Stimulated activated memory B cell treated with anti-CD40 and anti-IgM and Interleukin-4, amounts not matched to agents 10 μg/mL and 1 μg/mL and 100 μg/mL, for 72 hours (primary cell): ENCODE measurements around the gene CITED1.
"Not testable (repeated sequence)": the region's sequence is repeated elsewhere in the genome, so short reads cannot be mapped to it uniquely, and the experiment has no call there.

Experiments used
- ATAC-seq: fragments of 150-1000 bp; cut with Tn5 transposase; 2 replicates; pipeline ENCODE4 v1.10.0; 2021
- H3K27ac Mint-ChIP-seq: one replicate; pipeline ENCODE4 v1.8.0; 2022; ENCODE audit warnings: mild to moderate bottlenecking, mixed read lengths
- H3K27me3 Mint-ChIP-seq: one replicate; pipeline ENCODE4 v1.8.0; 2022; ENCODE audit warnings: mixed read lengths
- H3K36me3 Mint-ChIP-seq: one replicate; pipeline ENCODE4 v1.8.0; 2022; ENCODE audit warnings: mixed read lengths
- H3K4me1 Mint-ChIP-seq: one replicate; pipeline ENCODE4 v1.8.0; 2022; ENCODE audit warnings: mixed read lengths
- H3K4me3 Mint-ChIP-seq: one replicate; pipeline ENCODE4 v1.8.0; 2022; ENCODE audit warnings: mild to moderate bottlenecking, moderate library complexity, mixed read lengths
- H3K9me3 Mint-ChIP-seq: one replicate; pipeline ENCODE4 v1.8.0; 2022; ENCODE audit warnings: mixed read lengths

The CITED1 gene, protein sequence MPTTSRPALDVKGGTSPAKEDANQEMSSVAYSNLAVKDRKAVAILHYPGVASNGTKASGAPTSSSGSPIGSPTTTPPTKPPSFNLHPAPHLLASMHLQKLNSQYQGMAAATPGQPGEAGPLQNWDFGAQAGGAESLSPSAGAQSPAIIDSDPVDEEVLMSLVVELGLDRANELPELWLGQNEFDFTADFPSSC

DNA sequence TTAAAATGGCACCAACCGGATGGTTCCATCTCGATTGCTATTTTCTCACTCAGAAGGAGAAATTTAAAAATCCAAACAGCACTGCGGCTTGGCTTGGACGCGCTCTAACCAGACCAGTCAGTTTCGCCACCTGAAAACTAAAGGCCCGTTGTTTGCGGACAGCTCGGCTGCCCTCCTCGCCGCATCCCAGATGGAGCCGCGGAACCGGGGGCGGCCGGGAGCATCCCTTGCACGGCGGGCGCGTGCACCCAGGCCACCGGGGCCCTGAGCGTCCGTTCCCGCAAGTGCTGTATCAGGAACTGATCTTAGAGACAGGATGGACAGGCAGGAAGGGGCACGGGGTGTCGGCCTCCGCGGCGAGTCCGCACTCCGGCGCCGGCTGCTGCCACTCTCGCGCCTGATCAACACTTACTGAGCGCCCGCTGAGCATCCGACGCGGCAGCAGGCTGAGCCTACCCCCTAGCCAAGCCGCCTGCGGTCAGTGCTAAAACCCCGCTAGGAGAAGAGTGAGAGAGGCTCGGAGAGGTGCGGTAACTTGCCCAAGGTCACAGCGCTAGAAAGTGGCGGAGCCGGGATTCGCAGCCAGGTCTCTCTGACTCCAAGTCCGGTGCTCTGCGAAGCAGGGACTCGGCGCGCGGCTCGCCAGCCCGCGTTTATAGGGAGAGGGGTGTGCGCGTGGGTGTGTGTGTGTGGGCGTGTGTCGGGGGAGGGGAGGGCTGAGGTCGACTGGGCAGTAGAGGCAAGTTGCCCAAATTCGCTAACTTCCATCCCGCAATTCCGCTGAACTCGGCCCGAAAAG, at the start of gene CITED1:
Gene CITED1 (minus strand): TSS at position 629 of the 799 bp plus-strand sequence. CDS start 3,045 bp downstream, outside the sequence.
- H3K4me3 Mint-ChIP-seq = peak within 1 kb of the TSS; percentile 91
- no peaks in the 10 kb centered on the region for H3K36me3 Mint-ChIP-seq
- no peak for ATAC-seq
- peak within 1 kb of the TSS; percentile 69 for H3K27ac Mint-ChIP-seq
- peaks cover 27% of the 10 kb centered on the region for H3K4me1 Mint-ChIP-seq
- peaks cover 73% of the 10 kb centered on the region for H3K27me3 Mint-ChIP-seq
- H3K9me3 Mint-ChIP-seq = no peaks in the 10 kb centered on the region

DNA sequence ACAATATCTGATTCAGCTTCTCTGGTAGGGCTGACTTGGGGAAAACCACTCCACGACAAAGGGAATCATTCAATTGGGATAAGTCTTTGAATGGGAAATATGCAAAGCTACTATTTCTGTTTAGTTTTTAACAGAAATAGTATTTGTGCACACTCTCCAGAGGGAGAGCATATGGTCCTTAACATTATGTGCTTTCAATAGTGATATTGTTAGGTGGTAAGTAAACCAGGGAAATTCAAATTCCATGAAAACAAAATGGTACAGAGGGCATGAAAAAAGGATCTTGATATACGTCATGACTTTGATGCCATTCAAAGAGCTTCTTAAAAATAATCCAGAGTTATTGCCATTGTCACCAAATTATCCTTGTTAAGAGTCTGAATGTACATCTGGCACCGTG, 47.1 kb upstream of the CITED1 start:
- Mint-ChIP-seq H3K27ac (no peak overlapping the region), H3K4me3 (no peak overlapping the region)
- ATAC-seq = no peak

GRCh38 chrX:72351606-72352334, 46.1 kb upstream of the CITED1 start:
- ATAC-seq = no peak
- H3K9me3 Mint-ChIP-seq = no peaks in the 10 kb centered on the region
- H3K27me3 Mint-ChIP-seq = no peaks in the 10 kb centered on the region
- no peak overlapping the region for H3K4me3 Mint-ChIP-seq
- peaks cover 48% of the 10 kb centered on the region for H3K36me3 Mint-ChIP-seq
- H3K4me1 Mint-ChIP-seq = no peaks in the 10 kb centered on the region
- H3K27ac Mint-ChIP-seq = no peak overlapping the region

More for the DNA sequence above, 47.1 kb upstream of the CITED1 start:
- Mint-ChIP-seq H3K4me1 (no peaks in the 10 kb centered on the region), H3K36me3 (peaks cover 49% of the 10 kb centered on the region), H3K27me3 (no peaks in the 10 kb centered on the region), H3K9me3 (no peaks in the 10 kb centered on the region)

GRCh38 chrX:72349190-72349589, 43.5 kb upstream of the CITED1 start:
- Mint-ChIP-seq H3K9me3 (no peaks in the 10 kb centered on the region), H3K27me3 (no peaks in the 10 kb centered on the region), H3K4me3 (no peak overlapping the region), H3K36me3 (peaks cover 45% of the 10 kb centered on the region), H3K4me1 (no peaks in the 10 kb centered on the region), H3K27ac (no peak overlapping the region)
- no peak for ATAC-seq

GRCh38 chrX:72348247-72348979, 42.7 kb upstream of the CITED1 start:
- no peaks in the 10 kb centered on the region for H3K27me3 Mint-ChIP-seq
- no peaks in the 10 kb centered on the region for H3K4me1 Mint-ChIP-seq
- no peak for ATAC-seq
- no peak overlapping the region for H3K4me3 Mint-ChIP-seq
- H3K9me3 Mint-ChIP-seq = no peaks in the 10 kb centered on the region
- H3K36me3 Mint-ChIP-seq = peaks cover 45% of the 10 kb centered on the region
- H3K27ac Mint-ChIP-seq = no peak overlapping the region

- ATAC-seq = no peak
- Mint-ChIP-seq H3K27ac (no peak overlapping the region), H3K4me1 (no peaks in the 10 kb centered on the region), H3K27me3 (no peaks in the 10 kb centered on the region), H3K9me3 (no peaks in the 10 kb centered on the region), H3K36me3 (peaks cover 44% of the 10 kb centered on the region), H3K4me3 (no peak overlapping the region)
Measured at GRCh38 chrX:72347366-72347765, 41.7 kb upstream of the CITED1 start.

DNA sequence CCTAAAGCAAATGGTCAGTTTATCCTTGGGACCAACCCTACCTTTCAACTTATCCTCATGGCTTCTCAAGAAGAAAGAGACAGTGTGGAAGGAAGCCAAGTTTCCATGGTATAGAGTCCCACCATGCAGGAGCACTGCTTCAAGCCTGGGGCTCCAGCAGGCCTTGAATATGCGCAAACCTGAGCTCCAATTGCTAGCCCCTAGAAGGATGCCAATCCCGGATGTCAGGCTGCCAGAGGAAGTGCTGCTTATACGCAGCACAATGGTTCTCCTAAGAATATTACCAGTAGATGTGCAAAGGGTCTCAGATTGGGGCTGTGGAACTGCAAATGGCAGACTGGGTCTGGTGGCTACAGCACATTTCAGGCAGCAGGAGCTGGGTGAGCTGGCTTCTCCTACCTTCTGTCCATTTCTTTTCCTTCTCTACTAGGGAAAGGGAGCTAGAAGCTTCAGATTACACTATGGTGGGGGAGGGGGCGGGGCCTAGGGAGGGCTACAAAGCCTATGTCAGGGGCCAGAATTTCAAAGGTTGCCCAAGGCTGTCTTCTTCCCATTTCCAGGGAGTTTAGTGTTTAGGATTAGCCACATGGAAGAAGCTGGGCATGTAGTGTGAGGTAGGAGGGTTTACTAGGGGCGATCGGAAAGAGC, 40.7 kb upstream of the CITED1 start:
- no peak for ATAC-seq
- Mint-ChIP-seq H3K4me3 (no peak overlapping the region), H3K27me3 (no peaks in the 10 kb centered on the region), H3K9me3 (no peaks in the 10 kb centered on the region), H3K27ac (no peak overlapping the region), H3K4me1 (no peaks in the 10 kb centered on the region), H3K36me3 (peaks cover 36% of the 10 kb centered on the region)

DNA sequence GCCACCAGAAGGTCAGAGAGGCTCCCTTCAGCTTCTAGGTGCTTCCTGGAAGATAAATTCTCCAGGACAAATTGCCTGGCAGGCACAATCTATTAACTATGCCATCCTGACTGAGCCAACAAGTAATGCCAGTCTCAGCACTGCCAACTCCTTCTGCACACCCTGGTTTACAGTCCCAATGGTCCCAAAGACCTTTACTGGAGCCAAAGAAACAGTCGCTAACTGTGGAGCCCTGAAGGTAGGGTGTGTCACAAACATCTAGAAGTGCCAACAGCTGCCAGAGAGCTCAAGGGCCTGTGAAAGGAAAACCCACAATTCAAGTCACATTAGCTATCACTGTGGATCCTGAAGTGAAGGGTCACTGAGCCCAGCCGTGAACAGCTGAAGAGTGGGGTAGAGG, 34.9 kb upstream of the CITED1 start:
- H3K27ac Mint-ChIP-seq = no peak overlapping the region
- ATAC-seq = no peak

GRCh38 chrX:72340041-72340440, 34.3 kb upstream of the CITED1 start:
- H3K4me3 Mint-ChIP-seq = no peak overlapping the region
- no peaks in the 10 kb centered on the region for H3K9me3 Mint-ChIP-seq
- H3K36me3 Mint-ChIP-seq = peaks cover 21% of the 10 kb centered on the region
- ATAC-seq = no peak
- no peak overlapping the region for H3K27ac Mint-ChIP-seq
- H3K27me3 Mint-ChIP-seq = no peaks in the 10 kb centered on the region
- no peaks in the 10 kb centered on the region for H3K4me1 Mint-ChIP-seq

More for the DNA sequence above, 34.9 kb upstream of the CITED1 start:
- Mint-ChIP-seq H3K9me3 (no peaks in the 10 kb centered on the region), H3K27me3 (no peaks in the 10 kb centered on the region), H3K4me1 (no peaks in the 10 kb centered on the region), H3K36me3 (peaks cover 22% of the 10 kb centered on the region), H3K4me3 (no peak overlapping the region)

- Mint-ChIP-seq H3K4me1 (no peaks in the 10 kb centered on the region), H3K9me3 (peaks cover 10% of the 10 kb centered on the region), H3K27me3 (no peaks in the 10 kb centered on the region), H3K27ac (no peak overlapping the region), H3K4me3 (no peak overlapping the region), H3K36me3 (peaks cover 46% of the 10 kb centered on the region)
- no peak for ATAC-seq
Measured at GRCh38 chrX:72330131-72330530, 24.4 kb upstream of the CITED1 start.

DNA sequence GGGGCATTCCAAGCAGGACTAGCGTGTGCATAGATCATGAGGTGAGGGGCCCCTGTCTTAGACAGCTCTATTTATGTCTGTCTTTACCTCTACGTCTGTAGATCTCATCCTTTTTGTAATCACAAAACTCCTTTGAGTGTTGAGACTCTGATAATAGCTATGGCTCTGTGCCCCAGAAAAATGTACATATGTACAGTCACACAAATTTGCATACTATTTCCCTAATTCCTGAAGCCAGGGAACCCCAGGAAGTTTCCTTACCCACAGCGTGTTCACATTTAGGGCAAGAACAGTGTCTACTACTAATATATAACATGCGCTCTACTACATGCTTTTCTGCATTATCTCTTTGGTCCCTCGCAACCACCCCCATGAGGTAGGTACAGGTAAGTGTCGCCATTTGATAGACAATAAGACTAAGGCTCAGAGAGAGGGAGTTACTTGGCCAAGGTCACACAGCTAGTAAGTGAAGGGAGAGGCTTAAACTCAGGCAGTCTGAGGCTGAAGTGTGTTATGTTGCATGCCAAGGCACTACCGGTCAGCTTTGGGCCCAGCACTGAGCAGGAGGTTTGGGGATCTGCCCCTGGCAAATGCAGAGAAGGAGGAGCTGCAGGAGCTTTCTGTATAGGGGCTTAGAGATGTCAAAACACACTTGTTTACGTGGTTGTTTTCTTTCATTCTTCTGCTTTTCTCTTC, 21.0 kb upstream of the CITED1 start:
- ATAC-seq = no peak
- Mint-ChIP-seq H3K4me3 (no peak overlapping the region), H3K4me1 (no peaks in the 10 kb centered on the region), H3K27ac (no peak overlapping the region), H3K9me3 (peaks cover 8% of the 10 kb centered on the region), H3K27me3 (no peaks in the 10 kb centered on the region), H3K36me3 (peaks cover 30% of the 10 kb centered on the region)

DNA sequence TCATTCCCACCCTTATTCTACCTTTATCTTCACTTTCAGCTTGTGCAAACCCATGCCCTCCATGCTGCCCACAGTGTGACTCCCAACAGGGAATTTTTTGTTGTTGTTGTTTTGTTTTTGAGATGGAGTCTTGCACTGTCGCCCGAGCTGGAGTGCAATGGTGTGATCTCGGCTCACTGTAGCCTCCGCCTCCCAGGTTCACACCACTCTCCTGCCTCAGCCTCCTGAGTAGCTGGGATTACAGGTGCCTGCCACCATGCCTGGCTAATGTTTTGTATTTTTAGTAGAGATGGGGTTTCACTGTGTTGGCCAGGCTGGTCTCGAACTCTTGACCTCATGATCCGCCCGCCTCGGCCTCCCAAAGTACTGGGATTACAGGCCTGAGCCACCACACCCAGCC, 13.9 kb upstream of the CITED1 start:
- not testable (repeated sequence) for H3K36me3 Mint-ChIP-seq, ATAC-seq, H3K27ac Mint-ChIP-seq, H3K27me3 Mint-ChIP-seq, H3K4me3 Mint-ChIP-seq, H3K4me1 Mint-ChIP-seq, H3K9me3 Mint-ChIP-seq

GRCh38 chrX:72317139-72317538, 11.4 kb upstream of the CITED1 start:
- no peak for ATAC-seq
- Mint-ChIP-seq H3K4me3 (no peak overlapping the region), H3K27me3 (peaks cover 8% of the 10 kb centered on the region), H3K36me3 (no peaks in the 10 kb centered on the region), H3K4me1 (no peaks in the 10 kb centered on the region), H3K9me3 (no peaks in the 10 kb centered on the region), H3K27ac (no peak overlapping the region)

GRCh38 chrX:72316408-72317110, 10.8 kb upstream of the CITED1 start:
- Mint-ChIP-seq H3K27me3 (peaks cover 8% of the 10 kb centered on the region), H3K4me1 (no peaks in the 10 kb centered on the region), H3K4me3 (no peak overlapping the region), H3K9me3 (no peaks in the 10 kb centered on the region), H3K36me3 (no peaks in the 10 kb centered on the region), H3K27ac (no peak overlapping the region)
- ATAC-seq = no peak
